Left lung (tissue), 10 donors: ENCODE results near the gene PAX8. TPM values are rescaled to one million over a fixed set of nuclear protein-coding genes. Genes with fewer than 3 reads are reported as not detected.
A peak's percentile ranks its signal among the peaks of the same experiment; 100 is the strongest.
"Not testable (repeated sequence)": the region's sequence is repeated elsewhere in the genome, so short reads cannot be mapped to it uniquely, and the experiment has no call there.

ENCODE experiments used
- ATAC-seq: fragments of 200-7000 bp; cut with Tn5 transposase; one replicate; pipeline ENCODE4 v1.9.1; 2020; ENCODE audit warnings: moderate library complexity
- DNase-seq, 4 donors: peaks; one replicate each; pipeline ENCODE4 v3.0.0-alpha.2; 2013 to 2020
- H3K27ac ChIP-seq, 2 donors: fragments of 200-600 bp; sonication (generic) in 1 of 2; one replicate each; pipeline versions ENCODE4 v1.5.0 to v1.8.0; 2020 to 2021
- H3K27me3 ChIP-seq, 2 donors: fragments of 200-600 bp; sonication (generic) in 1 of 2; one replicate each; pipeline versions ENCODE4 v1.5.0 to v1.8.0; 2020 to 2021
- H3K36me3 ChIP-seq, 2 donors: fragments of 200-600 bp; sonication (generic) in 1 of 2; one replicate each; pipeline versions ENCODE4 v1.5.0 to v1.8.0; 2020 to 2021
- H3K4me1 ChIP-seq, 2 donors: fragments of 200-600 bp; one replicate each; pipeline ENCODE4 v1.8.0; 2021
- H3K4me3 ChIP-seq, 2 donors: fragments of 200-600 bp; sonication (generic) in 1 of 2; one replicate each; pipeline versions ENCODE4 v1.5.0 to v1.8.0; 2020 to 2021; ENCODE audit warnings: mild to moderate bottlenecking in 1 of 2
- H3K9me3 ChIP-seq, 2 donors: fragments of 200-600 bp; sonication (generic) in 1 of 2; one replicate each; pipeline versions ENCODE4 v1.5.0 to v1.8.0; 2020 to 2021
- intact Hi-C, 2 donors: fragments of 100-400 bp; cut with DNase I; formaldehyde crosslinking; loops; one replicate each; pipeline versions ENCODE4 v1.11.2 to v1.14.2; 2022
- polyA plus RNA-seq, 6 donors: library from polyadenylated mRNA; unstranded; fragments of 120-200 nt; gene quantifications; one replicate each; pipeline ENCODE4 v1.2.1, GENCODE V29; 2013; ENCODE audit not compliant: insufficient read length in 6 of 6
- total RNA-seq, 2 donors: library from RNA; stranded (reverse); fragmentation: NEBNext Ultra II Directional; extraction: Animal tissue kit (Norgen Biotek cat#: 25700); gene quantifications; one replicate each; pipeline ENCODE4 v1.2.1, GENCODE V29; 2021
- TF ChIP-seq, protein P1 (sequence below), 2 donors: fragments of 200-600 bp; sonication (generic) in 1 of 2; IDR thresholded peaks; one replicate each; pipeline versions ENCODE4 v1.5.0 to v1.8.0; 2021; ENCODE audit warnings: antibody characterized with exemption in 2 of 2
- donor health status: DM: no; HTN: yes; CAD: no.
- donor health status: DM: no; HTN: no; CAD: no.

The PAX8 gene
- total and polyA plus RNA-seq, 8 donors, result 2.6 to 16.8 (median 6.4) TPM

- ATAC-seq, result no peak
- Histone ChIP-seq H3K27me3 (no peaks in the 10 kb centered on the region), H3K9me3 (no peaks in the 10 kb centered on the region), H3K4me1 (no peaks in the 10 kb centered on the region), H3K4me3 (no peak overlapping the region), H3K27ac (no peak overlapping the region), H3K36me3 (no peaks in the 10 kb centered on the region)
- no peak for DNase-seq
- intact Hi-C loops, result no loop called here
- TF ChIP-seq, protein P1, sequence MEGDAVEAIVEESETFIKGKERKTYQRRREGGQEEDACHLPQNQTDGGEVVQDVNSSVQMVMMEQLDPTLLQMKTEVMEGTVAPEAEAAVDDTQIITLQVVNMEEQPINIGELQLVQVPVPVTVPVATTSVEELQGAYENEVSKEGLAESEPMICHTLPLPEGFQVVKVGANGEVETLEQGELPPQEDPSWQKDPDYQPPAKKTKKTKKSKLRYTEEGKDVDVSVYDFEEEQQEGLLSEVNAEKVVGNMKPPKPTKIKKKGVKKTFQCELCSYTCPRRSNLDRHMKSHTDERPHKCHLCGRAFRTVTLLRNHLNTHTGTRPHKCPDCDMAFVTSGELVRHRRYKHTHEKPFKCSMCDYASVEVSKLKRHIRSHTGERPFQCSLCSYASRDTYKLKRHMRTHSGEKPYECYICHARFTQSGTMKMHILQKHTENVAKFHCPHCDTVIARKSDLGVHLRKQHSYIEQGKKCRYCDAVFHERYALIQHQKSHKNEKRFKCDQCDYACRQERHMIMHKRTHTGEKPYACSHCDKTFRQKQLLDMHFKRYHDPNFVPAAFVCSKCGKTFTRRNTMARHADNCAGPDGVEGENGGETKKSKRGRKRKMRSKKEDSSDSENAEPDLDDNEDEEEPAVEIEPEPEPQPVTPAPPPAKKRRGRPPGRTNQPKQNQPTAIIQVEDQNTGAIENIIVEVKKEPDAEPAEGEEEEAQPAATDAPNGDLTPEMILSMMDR (IDR thresholded peaks at IDR 0.05), result no peak
These were observed 26.4 kb upstream of the PAX8 start for GRCh38 chr2:113305146-113305545.

DNA sequence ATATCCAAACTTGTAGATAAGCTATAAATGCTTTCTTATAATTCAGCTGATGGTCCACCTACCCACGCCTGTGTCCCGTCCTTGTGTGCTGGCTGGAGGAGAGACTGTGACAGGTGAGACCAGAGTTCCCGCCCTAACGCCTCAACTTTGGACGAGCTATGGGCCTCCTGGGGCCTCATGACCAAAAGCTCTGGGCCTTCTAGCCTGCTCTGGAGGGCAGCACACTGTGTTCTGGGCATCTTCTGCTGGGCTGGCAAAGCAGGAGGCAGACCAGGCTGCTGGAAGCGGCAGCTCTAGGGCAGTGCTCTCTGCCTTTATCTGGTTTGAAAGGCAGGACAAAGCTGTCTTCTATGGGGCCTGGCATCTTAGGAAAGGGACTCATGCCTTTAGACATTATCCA, 26.0 kb upstream of the PAX8 start:
- H3K4me3 ChIP-seq, result no peak overlapping the region
- H3K27me3 ChIP-seq, result no peaks in the 10 kb centered on the region
- H3K9me3 ChIP-seq, result no peaks in the 10 kb centered on the region
- TF ChIP-seq, protein P1 (IDR thresholded peaks at IDR 0.05), result no peak
- ATAC-seq (no peak), DNase-seq (no peak)
- intact Hi-C loops, result no loop called here
- no peak overlapping the region for H3K27ac ChIP-seq
- H3K36me3 ChIP-seq, result no peaks in the 10 kb centered on the region
- H3K4me1 ChIP-seq, result no peaks in the 10 kb centered on the region

GRCh38 chr2:113302216-113302980, 23.7 kb upstream of the PAX8 start:
- intact Hi-C loops, H3K27me3 ChIP-seq: not testable (repeated sequence)

GRCh38 chr2:113300281-113300680, 21.6 kb upstream of the PAX8 start:
- ATAC-seq, result no peak
- no peak for DNase-seq
- Histone ChIP-seq H3K4me3 (no peak overlapping the region), H3K36me3 (no peaks in the 10 kb centered on the region), H3K9me3 (no peaks in the 10 kb centered on the region), H3K27me3 (no peaks in the 10 kb centered on the region), H3K27ac (no peak overlapping the region), H3K4me1 (no peaks in the 10 kb centered on the region)
- intact Hi-C loops, result no loop called here
- TF ChIP-seq, protein P1 (IDR thresholded peaks at IDR 0.05), result no peak

More at GRCh38 chr2:113302216-113302980, 23.7 kb upstream of the PAX8 start:
- not testable (repeated sequence) for H3K9me3 ChIP-seq, H3K4me1 ChIP-seq, H3K36me3 ChIP-seq, H3K27ac ChIP-seq, ATAC-seq, H3K4me3 ChIP-seq, DNase-seq

GRCh38 chr2:113298176-113298575, 19.5 kb upstream of the PAX8 start:
- DNase-seq, result no peak
- TF ChIP-seq, protein P1 (IDR thresholded peaks at IDR 0.05), result no peak
- Histone ChIP-seq H3K27ac (no peak overlapping the region), H3K4me1 (no peaks in the 10 kb centered on the region), H3K36me3 (no peaks in the 10 kb centered on the region), H3K27me3 (no peaks in the 10 kb centered on the region), H3K4me3 (no peak overlapping the region), H3K9me3 (no peaks in the 10 kb centered on the region)
- no peak for ATAC-seq
- intact Hi-C loops, result no loop called here

- DNase-seq, H3K4me1 ChIP-seq, H3K36me3 ChIP-seq, intact Hi-C loops, H3K4me3 ChIP-seq, H3K9me3 ChIP-seq, H3K27ac ChIP-seq, H3K27me3 ChIP-seq: not testable (repeated sequence)
- peak; percentile 88 for ATAC-seq
These were observed 18.9 kb upstream of the PAX8 start for GRCh38 chr2:113297590-113297989.
